Cardiac septum (tissue), 1 donor: ENCODE measurements around the gene RABAC1. TPM values are rescaled to one million over a fixed set of nuclear protein-coding genes. Genes with fewer than 3 reads are reported as not detected.

Experiments used
- DNase-seq: peaks from one replicate; pipeline ENCODE4 v3.0.0-alpha.2; 2020; ENCODE audit warnings: low spot score
- intact Hi-C: fragments of 100-400 bp; cut with DNase I; formaldehyde crosslinking; loops from one replicate; pipeline ENCODE4 v1.14.0; 2022
- total RNA-seq: library from RNA; stranded (reverse); fragmentation: NEBNext Ultra II Directional; extraction: Animal tissue kit (Norgen Biotek cat#: 25700); gene quantifications from one replicate; pipeline ENCODE4 v1.2.1, GENCODE V29; 2021
- donor health status: DM: no; HTN: no; CAD: no.

RABAC1 gene
- total RNA-seq, 1 donor from 2014 or later: 92.0 TPM

DNA sequence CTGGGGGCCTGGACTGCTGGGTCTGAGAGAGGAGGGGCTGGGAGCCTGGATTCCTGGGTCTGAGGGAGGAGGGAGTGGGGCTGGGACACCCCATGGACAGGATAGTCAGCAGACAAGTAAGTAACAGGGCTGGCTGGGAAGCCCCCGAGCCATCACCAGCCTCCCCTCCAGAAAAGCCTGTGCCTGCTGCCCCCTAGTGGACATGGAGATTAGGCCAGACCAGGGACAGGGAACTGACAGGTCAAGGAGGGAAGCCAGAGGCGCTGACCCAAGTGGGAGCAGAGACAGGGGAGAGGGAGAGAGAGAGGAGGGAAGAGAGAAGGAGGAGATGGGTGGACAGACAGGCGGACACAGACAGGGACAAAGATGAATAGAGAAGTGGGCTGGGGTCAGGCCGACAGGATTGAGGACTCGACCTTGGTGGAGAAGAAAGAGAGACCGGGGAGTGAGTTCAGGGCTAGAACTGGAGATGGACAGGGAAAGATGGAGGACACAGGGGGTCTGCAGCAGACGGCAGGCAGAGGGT is 24.2 kb downstream of the RABAC1 start:
- intact Hi-C loops: loop anchor here (2.0 kb wide), 1 partner anchor 62 kb away; no protein-coding TSS in a partner anchor
- DNase-seq: peak; percentile 87

- no peak for DNase-seq
- intact Hi-C loops: loop anchor here (2.0 kb wide), 1 partner anchor 61 kb away; no protein-coding TSS in a partner anchor
These were observed 25.3 kb downstream of the RABAC1 start for GRCh38 chr19:41933693-41934426.

- DNase-seq: no peak
- intact Hi-C loops: no loop called here
These were observed 26.3 kb downstream of the RABAC1 start for GRCh38 chr19:41932720-41933332.

- no peak for DNase-seq
- intact Hi-C loops: no loop called here
These were observed 26.8 kb downstream of the RABAC1 start for GRCh38 chr19:41932259-41932719.

- intact Hi-C loops: no loop called here
- no peak for DNase-seq
These were observed 28.1 kb downstream of the RABAC1 start for GRCh38 chr19:41930926-41931592.

GRCh38 chr19:41930322-41930722 is 28.8 kb downstream of the RABAC1 start:
- no peak for DNase-seq
- intact Hi-C loops: no loop called here

- intact Hi-C loops: no loop called here
- DNase-seq: no peak
These were observed 29.5 kb downstream of the RABAC1 start for GRCh38 chr19:41929536-41930071.

- DNase-seq: no peak
- intact Hi-C loops: no loop called here
These were observed 30.2 kb downstream of the RABAC1 start for GRCh38 chr19:41928754-41929535.

DNA sequence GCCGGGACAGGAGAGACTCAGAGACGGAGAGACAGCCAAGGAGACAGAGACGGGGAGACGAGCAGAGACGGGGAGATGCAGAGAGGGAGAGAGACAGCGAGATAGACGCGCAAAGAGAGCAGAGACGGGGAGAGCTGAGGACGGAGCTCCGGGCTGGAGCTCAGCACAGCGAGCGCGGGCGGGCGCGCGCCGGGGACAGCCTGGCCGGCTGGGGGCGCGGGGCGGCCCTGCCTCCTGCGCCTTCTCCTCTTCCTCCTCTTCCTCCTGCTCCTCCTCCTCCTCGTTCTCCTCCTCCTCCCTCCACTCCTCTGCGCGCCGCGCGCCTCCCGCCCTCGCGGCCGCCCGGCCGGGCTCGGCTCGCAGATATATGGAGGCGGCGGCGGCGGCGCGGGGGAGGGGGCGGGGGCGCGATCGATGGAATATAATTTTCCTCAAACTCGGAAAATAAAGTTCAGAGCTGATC is 30.9 kb downstream of the RABAC1 start, which contains the start of gene ERFL:
ERFL (minus strand) TSS at position 229 of the 463 bp plus-strand sequence. CDS start 15,530 bp downstream, outside the sequence.
- no peak for DNase-seq
- intact Hi-C loops: no loop called here

GRCh38 chr19:41927497-41928192 is 31.5 kb downstream of the RABAC1 start:
- no peak for DNase-seq
- intact Hi-C loops: no loop called here

DNA sequence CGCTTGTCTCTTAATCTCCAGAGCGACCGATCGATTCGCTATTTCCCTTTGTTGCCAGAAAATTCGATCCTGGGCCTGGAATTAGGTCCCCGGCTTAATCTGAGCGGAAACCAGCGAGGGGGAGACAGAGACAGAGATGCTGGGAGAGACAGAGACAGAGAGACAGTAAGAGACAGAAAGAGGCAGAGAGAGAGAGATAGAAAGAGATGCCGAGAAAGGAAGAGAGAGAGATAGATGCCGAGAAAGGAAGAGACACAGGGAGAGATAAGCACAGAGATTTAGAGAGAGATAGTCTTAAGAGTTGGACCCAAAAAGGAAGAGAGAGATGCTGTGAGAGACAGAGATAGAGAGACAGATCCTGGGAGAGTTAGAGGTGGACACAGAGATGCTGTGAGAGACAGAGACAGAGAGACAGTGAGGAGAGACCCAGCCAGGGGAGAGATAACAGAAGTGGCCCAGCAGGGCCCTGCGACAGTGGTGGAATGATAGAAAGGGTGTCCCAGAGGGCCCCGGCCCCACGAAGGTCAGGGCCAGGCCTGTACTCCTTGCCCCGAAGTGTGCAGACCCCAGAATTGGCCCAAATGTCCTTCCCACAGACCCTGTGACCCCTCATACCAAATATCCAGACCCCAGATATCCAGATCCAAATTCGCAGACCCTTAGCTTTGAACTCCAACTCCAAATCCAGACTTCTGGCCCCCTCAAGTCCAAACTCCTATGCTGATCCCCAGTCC is 32.2 kb downstream of the RABAC1 start:
- DNase-seq: no peak

GRCh38 chr19:41926028-41926762 is 32.9 kb downstream of the RABAC1 start:
- intact Hi-C loops: no loop called here
- no peak for DNase-seq

More for the DNA sequence above, 32.2 kb downstream of the RABAC1 start:
- intact Hi-C loops: no loop called here

GRCh38 chr19:41925208-41926003 is 33.7 kb downstream of the RABAC1 start:
- no peak for DNase-seq
- intact Hi-C loops: no loop called here

DNA sequence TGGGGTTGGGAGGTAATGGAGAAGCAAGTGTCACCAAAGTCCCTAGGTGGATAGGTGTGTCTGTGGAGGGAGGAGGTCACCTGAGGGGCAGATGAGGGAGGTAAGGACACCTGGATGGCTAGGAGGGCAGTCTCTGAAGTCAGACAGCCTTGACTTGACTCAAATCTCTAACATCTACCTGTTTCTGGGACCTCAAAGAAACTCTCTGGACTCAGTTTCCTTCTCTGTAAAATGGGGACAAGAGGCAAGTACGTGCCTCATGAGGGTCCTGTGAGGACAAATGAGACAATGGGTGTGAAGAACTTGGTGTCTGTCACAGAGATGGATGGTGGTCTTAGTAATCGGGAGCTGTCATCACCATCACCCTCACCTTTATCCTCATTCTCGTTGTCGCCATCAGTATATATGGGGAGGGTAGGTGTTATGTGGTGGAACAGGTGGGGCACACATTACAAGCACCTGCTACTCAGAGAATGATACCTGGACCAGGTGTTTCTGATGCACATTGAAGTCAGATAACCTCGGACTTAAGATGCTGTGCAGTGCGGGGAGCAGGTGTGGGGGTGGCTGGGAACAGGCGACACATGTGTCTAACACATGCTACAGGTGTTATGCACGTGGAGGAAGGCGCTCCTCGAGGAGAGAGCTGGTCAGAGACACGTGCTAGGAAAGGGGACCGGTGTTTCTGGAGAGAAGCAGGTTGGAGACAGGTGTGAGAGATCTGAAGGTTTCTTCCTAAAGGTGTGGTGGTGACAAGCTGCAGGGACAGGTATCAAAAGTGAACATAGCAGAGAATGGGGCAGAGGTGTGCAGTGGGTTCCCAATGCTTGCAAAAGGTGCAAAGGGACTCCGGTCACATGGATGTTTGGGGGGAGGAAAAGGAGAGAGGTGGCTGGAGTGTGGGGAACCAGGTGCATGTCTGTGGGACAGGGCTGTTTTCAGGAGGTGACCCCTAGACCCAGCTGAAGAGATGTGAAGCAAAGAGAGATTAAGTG is 34.7 kb downstream of the RABAC1 start:
- intact Hi-C loops: no loop called here
- no peak for DNase-seq
